Stimulated activated naive CD4-positive, alpha-beta T cell treated with Interleukin-2 at 50 U/mL for 16 hours (primary cell): Measurements from ENCODE around the gene KCTD7.
"Not testable (repeated sequence)": the region's sequence is repeated elsewhere in the genome, so short reads cannot be mapped to it uniquely, and the experiment has no call there.

ENCODE experiments used
- DNase-seq: peaks from one replicate; lab custom pipeline; 2025; lab: John Stamatoyannopoulos, UW

The KCTD7 gene

DNA sequence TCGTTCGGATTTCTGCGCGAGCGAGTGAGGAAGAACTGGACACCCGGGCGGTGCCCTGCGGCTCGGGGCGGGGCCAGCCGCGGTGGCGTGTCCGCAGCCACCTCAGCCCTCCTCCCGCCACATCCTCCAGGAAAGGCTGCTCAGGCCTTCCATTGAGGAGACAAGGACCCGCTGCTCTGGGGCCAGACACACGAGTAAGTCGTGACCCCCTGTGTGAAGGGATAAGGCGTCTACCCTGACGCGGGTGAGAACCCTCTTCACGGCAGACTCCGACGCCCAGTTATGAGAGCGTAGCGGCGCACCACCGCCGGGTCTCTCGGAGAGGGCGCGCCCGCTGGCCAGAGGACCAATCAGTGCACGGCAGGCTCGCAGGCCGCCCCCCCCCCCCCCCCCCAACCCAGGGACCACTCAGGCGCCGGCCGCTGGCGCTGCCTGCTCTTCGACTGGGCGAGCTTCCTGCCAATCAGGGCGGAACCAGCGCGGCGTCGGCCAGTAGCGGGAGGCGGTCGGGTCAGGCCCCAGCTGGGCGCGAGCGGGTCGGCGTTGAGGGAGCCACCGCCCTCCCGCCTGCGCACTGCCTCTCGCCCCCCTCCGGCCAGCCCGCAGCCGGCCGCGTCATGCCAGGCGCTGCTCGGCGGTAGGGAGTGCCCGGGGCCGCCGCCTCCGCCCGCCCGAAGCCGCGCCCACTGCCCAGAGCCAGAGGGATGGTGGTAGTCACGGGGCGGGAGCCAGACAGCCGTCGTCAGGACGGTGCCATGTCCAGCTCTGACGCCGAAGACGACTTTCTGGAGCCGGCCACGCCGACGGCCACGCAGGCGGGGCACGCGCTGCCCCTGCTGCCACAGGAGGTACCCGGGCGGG lies at the start of gene KCTD7:
Gene KCTD7 (plus strand): TSS at position 521 of the 861 bp plus-strand sequence. CDS start 184 bp downstream, at position 705.
- DNase-seq = peak; percentile 97

GRCh38 chr7:66580380-66580779 lies 48.3 kb upstream of the KCTD7 start:
- DNase-seq = not testable (repeated sequence)

- DNase-seq = not testable (repeated sequence)
Measured at GRCh38 chr7:66582816-66583489, 45.7 kb upstream of the KCTD7 start.

DNA sequence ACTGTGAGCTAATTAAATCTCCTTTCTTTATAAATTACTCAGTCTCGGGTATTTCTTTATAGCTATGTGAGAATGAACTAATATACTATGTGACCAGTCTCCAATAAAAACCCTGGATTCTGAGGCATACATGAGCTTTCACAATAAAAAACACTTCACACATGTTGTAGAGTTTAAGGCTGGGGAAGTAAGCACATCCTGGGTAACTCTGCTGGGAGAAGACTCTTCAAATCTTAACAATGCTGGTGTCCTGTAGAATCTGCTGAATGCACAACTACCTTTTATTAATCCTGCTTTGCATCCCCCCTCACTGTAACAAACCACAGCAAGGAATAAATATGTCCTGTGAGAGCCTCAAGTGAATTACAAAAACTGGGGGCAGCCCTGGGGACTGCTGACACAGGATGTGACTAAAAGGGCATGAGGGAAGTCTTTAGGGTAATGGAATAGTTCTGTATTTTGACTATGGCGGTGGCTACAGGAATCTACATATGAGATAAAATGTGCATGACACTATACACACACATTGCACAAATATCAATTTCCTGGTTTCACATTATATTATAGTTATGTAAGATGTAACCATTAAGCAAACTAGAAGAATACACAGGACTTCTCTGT lies 45.1 kb upstream of the KCTD7 start:
- no peak for DNase-seq

DNA sequence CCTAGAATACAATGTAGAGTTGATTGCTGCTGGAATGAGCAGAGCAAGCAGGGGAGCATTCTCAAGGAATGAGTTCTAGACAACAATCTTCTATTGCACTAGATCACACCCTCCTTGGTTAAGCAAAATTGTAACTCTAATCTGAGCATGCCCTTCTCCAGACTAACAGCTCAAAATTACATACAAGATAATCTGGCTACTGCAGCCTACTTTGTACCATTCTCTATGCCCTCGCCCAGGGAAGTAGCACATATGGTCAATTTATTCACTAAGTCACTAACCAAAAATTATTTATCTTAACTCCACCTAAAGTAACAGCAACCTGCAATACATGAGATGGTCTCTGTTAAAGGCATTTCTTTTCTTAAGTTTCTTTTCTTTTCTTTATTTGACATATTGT lies 42.5 kb upstream of the KCTD7 start:
- DNase-seq = no peak

DNA sequence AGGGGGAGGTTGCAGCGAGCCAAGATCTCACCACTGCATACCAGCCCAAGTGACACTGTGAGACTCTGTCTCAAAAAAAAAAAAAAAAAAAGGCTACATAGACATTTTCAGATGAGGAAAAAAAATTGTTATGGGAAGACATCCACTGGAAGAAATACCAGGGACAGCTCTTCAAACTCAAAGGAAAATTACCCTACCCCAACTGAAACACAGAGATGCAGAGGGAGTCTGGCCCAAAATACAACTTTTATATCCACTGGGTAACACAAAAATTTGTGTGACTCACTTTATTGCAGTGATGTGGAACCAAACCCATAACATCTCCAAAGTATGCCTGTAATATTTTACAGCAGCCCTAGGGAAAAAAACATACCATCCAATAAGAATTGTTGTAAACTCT lies 40.5 kb upstream of the KCTD7 start:
- not testable (repeated sequence) for DNase-seq

DNA sequence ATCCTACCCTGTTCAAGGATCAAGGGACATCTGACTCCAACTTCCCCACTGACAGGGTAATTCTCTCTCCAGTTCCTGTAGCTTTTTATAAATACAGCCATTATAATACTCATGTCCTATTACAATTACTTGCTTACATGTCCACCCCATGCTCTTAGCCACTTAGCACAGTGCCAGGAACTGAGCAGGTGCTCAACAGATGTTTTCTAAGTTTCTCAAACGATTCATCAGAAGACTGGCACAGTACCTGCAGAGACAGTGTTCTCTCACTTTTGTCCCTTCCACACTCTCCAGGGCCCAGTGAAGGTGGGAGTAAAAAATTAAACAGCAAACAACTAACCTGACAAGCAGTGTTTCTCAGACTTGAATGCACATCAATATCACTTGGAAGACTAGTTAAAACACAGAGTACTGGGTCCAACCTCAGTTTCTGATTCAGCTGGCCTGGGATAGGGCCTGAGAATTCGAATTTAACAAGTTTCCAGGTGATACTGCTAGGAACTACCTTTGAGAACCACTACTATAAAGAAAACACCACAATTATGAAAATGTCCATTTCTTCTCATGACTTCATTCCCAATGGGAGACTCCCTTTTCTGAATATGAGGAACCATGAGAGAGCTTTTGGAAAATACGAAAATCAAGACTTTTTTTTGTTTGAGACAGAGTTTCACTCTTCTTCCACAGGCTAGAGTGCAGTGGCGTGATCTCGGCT lies 39.7 kb upstream of the KCTD7 start:
- DNase-seq = not testable (repeated sequence)

DNA sequence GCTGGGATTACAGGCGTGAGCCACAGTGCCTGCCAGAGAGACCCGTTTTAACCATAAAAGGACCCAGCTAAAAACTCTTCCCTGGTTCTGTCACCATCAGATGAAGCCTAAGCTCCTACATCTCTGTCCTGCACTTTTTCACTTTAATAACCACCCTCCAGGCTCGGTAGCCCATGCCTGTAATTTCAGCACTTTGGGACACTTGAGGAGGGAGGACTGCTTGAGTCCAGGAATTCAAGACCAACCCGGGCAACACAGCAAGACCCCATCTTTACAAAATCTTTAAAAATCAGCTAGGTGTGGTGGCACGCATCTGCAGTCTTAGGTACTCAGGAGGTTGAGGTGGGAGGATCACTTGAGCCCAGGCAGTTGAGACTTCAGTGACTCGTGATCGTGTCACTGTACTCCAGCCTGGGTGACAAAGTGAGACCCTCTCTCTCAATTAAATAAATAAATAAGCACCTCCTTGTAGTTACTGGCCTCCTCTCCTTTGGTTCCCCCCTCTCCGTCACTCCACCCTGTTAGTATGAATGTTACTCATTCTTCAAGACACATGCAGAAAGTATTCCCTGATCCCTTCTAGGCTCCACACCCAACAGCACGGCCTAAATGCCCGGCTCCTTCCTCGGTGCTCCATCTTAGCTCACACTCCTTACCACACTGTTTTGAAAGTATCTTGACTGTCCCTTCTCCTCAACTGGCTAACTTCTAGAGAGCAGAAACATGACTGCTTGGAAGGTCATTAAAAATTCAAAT lies 38.2 kb upstream of the KCTD7 start:
- DNase-seq = not testable (repeated sequence)

DNA sequence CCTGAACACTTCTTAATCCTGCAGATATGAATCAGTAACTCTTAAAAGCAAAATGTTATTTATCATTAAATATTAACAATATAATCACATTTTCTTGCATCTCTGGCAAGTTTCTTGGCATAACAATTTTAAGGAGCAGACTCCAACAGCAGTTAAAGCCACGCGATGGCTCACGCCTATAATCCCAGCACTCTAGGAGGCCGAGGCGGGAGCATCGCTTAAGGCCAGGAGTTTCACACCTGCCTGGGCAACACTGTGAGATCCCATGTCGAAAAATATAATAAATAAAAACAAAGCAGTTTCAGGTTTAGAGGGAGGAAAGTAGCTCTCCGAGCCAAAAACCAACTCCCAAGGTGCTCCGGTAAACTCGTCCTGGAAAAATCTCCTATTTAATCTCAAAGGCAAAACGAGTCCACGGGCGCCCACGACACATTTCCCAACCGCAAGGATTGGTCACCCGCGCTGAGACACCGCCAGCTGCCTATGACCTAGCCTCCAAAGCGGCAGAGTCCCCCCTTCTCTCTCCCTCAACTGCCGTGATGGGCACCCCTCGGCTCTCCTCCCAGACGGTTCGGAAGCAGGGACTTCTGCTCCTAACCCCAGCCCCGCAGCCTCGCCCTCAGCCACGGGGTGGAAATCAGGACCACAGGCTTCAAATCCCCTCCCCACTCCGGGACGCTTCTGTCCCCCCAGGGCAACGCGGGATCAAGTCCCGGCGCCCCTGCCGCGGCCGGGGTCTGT lies 37.5 kb upstream of the KCTD7 start:
- peak; percentile 3 for DNase-seq

DNA sequence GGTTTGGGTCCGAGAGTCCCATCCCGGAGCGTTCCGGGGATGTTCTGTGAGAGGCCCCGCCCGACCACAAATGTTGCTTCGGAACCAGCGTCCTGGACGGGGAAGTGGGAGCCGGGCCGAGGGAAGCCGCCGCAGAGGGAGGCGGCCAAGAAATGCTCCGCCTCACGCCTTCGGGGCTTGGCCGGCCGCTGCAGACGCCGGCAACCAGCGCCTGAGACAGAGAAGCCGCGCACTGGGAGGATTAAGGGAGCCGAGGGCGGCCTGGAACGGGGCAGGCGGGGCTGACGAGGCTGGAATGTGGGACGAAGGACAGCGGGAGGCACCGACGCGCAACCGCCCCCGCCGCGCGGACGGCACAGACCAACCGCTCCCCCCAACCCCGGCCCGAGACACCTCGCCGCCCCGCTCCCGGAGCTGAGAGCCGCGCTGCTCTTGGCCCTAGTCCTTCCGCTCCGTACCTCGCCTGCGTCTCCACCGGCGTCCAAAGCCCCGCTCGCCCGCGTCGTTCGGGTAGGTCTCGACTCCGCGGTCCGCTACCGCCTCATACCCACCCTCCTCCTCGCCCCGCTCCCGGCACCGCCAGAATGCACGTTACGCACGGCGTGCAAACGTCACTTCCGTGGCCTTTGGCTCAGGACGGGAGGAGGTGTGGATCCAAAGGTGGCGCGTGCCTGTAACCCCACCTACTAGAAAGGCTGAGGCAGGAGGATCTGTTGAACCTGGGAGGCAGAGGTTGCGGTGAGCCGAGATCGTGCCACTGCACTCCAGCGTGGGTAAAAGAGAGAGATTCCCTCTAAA lies 36.7 kb upstream of the KCTD7 start:
- DNase-seq = peak; percentile 92

- DNase-seq = not testable (repeated sequence)
Measured at GRCh38 chr7:66592597-66593146, 36.0 kb upstream of the KCTD7 start.

DNA sequence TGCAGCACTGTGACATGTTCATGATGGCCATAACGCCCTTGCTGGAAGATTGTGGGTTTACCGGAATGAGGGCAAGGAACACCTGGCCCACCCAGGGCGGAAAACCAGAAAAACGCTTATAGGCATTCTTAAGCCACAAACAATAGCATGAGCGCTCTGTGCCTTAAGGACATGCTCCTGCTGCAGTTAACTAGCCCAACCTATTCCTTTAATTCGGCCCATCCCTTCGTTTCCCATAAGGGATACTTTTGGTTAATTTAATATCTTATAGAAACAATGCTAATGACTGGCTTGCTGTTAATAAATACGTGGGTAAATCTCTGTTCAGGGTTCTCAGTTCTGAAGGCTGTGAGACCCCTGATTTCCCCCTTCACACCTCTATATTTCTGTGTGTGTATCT lies 34.6 kb upstream of the KCTD7 start:
- not testable (repeated sequence) for DNase-seq

DNA sequence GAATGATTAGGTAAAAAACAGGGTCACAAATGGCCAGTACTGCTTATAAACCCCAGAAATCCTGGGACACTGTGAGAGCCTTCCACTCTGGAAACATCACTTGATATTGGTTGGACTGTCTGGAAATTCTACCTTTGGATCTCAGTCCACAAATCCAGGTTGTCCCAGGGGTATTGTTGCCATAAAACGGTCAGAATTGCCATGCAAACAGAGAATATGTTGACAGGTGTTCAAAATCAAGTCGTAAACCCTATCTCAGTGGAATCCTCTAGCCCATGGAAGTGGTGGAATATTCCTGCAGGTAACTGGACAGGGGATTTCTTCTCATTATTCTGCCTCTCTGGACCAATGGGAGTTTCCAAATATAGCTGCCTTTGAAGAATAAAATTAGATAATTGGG lies 31.2 kb upstream of the KCTD7 start:
- DNase-seq = no peak

GRCh38 chr7:66602159-66602558 lies 26.5 kb upstream of the KCTD7 start:
- no peak for DNase-seq

DNA sequence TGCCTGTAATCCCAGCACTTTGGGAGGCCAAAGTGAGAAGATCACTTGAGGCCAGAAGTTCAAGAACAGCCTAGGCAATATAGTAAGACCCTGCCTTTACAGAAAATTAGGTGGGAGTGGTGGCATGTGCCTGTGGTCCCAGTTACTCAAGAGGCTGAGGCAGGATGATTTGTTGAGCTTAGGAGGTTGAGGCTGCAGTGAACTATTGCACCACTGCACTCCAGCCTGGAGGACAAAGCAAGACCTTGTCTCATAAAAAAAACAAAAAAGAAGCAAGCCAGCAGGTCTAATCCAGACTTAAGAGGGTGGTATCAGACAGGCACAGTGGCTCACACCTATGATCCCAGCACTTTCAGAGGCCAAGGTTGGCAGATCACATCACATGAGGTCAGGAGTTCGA lies 24.5 kb upstream of the KCTD7 start:
- DNase-seq = no peak

DNA sequence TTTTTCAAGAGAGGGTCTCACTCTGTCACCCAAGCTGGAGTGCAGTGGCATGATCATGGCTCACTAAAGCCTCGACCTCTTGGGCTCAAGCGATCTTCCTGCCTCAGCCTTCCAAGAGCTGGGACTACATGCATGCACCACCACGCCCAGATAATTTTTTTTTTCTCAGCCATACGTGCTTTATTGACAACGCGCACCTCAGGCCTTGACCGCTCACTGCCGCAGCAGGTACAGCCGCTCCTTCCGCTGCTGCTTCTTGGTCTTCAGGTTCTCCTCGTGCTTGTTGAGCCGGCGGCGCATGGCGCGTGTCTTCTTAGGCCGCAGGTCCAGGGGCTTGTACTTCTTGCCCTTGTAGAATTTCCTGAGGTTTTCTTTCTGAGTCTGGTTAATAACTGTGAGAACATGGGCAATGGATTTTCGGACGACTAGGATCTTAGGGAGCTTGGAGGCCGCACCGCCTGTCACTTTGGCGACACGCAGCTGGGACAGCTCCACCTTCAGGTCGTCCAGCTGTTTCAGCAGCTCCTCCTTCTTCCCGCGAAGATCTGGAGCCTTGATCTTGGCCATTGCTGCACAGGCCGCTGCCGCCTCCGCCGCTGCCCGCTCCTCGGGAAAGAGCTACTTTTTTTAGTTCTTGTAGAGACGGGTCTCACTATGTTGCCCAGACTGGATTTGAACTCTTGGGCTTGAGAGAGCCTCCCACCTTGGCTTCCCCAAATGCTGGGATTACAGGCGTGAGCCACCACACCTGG lies 22.0 kb upstream of the KCTD7 start:
- not testable (repeated sequence) for DNase-seq

- DNase-seq = no peak
Measured at GRCh38 chr7:66609176-66609575, 19.5 kb upstream of the KCTD7 start.

DNA sequence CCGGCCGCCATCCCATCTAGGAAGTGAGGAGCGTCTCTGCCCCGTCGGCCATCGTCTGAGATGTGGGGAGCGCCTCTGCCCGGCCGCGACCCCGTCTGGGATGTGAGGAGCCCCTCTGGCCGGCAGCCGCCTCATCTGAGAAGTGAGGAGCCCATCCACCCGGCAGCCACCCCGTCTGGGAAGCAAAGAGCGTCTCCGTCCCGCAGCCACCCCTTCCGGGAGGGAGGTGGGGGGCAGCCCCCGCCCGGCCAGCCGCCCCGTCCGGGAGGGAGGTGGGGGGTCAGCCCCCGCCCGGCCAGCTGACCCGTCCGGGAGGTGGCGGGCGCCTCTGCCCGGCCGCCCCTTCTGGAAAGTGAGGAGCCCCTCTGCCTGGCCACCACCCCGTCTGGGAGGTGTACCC lies 14.1 kb upstream of the KCTD7 start:
- DNase-seq = not testable (repeated sequence)

DNA sequence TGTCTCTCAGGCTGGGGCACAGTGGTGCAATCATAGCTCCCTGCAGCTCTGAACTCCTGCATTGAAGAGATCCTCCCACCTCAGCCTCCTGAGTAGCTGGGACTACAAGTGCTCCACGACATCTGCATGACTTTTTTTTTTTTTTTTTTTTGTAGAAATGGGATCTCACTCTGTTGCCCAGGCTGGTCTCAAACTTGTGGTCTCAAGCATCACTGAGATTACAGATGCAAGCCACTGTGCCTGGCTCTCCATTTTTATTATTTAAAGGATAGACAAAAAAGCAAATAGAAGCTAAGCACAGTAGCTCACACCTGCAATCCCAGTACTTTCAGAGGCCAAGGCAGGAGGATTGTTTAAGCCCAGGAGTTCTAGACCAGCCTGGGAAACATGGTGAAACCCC lies 13.0 kb upstream of the KCTD7 start:
- no peak for DNase-seq
